Dermis microvascular lymphatic vessel endothelial cell (primary cell): ENCODE measurements around the gene NOS1. TPM values are rescaled to one million over a fixed set of nuclear protein-coding genes. Genes with fewer than 3 reads are reported as not detected.
"Not testable (repeated sequence)": the region's sequence is repeated elsewhere in the genome, so short reads cannot be mapped to it uniquely, and the experiment has no call there.

Experiments used
- DNase-seq, 2 donors: peaks; one replicate each; pipeline versions ENCODE4 v3.0.0 to v3.0.0-alpha.2; 2010; ENCODE audit warnings: low read depth in 2 of 2
- total RNA-seq: library from RNA; depleted of rRNA; stranded (reverse); fragments of >200 nt; gene quantifications from 2 replicates; pipeline ENCODE4 v1.2.1, GENCODE V29; 2014

The NOS1 gene
- total RNA-seq, 1 donor from 2014 or later = under 0.01 TPM

- DNase-seq = no peak
Observed at GRCh38 chr12:117210266-117210918, 151.0 kb downstream of the NOS1 start.

DNA sequence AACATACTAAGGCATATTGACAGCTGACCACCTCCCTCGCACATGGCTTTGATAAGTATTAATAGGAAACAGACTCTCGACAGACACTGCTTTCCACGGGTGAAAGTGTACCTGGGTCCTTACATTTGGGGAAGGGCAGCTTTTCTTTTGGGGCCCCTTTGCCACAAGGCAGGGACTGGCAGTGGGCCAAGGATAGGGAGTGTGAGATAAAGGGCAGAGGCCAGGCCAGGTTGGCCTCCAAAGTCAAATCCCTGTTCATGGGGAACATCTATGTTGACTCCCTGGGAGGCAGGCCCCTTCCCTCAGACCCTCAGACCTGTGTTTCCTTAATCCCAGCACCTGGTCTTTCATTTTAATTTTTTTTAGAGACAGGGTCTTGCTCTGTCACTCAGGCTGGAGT is 151.8 kb downstream of the NOS1 start:
- DNase-seq = no peak

DNA sequence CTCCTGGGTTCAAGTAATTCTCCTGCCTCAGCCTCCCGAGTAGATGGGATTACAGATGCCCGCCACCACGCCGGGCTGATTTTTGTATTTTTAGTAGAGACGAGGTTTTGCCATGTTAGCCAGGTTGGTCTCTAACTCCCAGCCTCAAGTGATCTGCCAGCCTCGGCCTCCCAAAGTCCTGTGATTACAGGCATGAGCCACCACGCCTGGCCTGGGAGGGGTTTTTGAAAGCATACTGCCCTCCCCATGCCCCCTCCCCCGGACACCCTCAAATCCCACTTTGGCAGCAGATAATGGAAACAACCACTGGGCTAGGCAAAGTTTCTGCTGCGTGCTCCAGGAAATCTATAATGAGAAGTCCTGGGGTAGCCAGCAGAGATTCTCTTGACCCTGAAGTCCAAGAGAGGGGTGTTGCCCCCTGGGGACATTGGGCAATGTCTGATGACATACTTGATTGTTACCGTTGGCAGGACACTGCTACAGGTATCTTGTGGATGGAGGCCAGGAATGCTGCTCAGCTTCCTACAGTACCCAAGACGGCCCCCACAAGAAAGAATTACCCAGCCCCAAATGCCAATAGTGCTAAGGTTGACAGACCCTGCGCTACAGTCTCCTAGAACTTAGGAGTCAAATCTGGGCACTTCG is 152.5 kb downstream of the NOS1 start:
- DNase-seq = no peak

DNA sequence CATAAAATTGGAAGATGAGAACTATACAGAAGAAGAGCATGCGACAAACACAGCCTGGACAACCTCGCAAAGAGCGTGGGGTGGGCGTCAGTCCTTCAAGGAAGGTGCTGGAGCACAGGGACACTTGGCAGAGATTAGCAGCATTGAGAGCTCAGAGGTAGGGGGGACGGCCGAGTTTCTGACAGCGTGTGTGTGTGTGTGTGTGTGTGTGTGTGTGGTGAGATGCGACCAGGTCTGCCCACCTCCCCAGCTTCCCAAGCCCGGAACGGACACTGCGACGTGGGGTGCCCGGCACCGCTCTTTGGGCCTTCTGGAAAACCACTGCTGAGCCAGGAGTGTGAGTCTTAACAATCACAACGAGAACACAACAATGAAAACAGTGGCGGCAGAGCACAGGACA is 153.2 kb downstream of the NOS1 start:
- no peak for DNase-seq

DNA sequence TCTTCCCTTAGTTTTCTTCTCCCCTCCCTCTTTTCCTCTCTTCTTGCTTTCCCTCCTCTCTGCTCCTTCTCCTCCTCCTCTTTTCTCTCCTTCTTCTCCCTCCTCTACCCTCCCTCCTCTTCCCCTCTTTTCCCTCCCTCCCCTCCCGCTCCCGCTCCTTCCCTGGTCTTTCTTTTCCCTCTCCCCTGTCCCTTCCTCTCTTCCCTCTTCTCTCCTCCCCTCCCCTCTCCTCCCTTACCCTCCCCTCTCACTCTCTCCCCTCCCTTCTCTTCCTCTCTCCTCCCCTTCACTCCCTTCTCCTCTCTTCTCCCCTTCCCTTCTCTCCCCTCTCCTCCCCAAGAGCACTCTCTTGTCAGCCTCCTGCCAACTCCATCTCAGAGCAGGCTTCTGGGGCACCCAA is 153.8 kb downstream of the NOS1 start:
- no peak for DNase-seq

DNA sequence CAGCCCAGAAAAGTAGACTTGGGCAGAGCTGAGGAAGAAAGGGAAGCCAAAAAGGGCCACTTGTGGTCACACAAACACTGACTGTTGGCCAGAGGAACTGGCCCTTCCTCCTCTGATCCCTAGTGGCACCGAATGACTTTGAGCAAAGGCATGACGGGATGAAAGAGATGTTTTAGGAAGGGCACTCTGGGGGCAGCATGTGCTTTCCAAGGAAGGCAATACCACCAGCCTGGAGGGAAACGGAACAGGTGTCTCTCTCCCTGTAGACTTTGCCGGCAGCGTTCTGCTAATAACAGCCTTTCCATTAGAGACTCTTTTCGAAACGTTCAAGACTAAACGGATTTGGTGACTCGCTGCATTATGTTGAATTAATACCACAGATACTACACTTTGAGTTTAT is 158.9 kb downstream of the NOS1 start:
- no peak for DNase-seq

DNA sequence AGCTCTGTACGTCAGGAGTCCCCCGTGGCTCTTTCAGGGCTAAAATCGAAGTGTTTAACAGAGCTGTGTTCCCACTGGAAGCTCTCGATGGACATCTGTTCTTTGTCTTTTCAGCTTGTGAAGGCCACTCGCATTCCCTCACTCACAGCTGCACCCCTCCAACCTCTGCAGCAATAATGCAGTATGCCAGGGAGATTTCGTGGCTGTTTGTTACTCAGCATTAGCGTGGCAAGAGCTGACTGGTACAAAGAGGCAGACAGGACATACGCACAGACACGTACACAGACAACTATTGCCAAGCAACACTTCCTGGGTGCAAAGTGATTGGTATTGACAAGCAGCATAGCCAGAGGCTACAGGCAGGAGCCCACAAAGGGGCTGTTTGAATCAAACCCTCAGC is 159.4 kb downstream of the NOS1 start:
- no peak for DNase-seq

- DNase-seq = not testable (repeated sequence)
Observed at GRCh38 chr12:117199956-117200744, 161.3 kb downstream of the NOS1 start.

DNA sequence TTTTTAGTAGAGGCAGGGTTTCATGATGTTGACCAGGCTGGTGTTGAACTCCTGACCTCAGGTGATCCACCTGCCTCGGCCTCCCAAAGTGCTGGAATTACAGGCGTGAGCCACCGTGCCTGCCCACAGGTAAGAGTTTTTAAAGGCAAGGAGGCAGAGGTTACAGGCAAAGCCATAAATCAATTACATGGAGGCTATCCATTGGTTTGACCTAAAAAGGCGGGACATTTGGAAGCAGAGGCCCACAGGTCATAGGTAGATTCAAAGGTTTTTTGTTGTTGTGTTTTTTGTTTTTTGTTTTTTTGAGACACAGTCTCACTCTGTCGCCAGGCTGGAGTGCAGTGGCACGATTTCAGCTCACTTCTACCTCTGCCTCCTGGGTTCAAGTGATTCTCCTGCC is 165.1 kb downstream of the NOS1 start:
- DNase-seq = not testable (repeated sequence)

GRCh38 chr12:117195027-117195426 is 166.4 kb downstream of the NOS1 start:
- not testable (repeated sequence) for DNase-seq

- no peak for DNase-seq
Observed at GRCh38 chr12:117193903-117194302, 167.5 kb downstream of the NOS1 start.

DNA sequence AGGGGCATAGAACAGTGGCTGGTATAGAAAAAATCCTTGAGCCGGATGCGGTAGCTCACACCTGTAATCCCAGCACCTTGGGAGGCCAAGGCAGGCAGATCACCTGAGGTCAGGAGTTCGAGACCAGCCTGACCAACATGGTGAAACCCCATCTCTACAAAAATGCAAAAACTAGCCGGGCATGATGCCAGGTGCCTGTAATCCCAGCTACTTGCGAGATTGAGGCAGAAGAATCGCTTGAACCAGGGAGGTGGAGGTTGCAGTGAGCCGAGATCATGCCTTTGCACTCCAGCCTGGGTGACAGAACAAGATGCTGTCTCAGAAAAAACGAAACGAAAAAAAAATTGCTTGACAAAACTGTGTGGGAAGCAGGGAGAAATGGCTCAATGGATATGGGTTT is 168.8 kb downstream of the NOS1 start:
- DNase-seq = not testable (repeated sequence)

DNA sequence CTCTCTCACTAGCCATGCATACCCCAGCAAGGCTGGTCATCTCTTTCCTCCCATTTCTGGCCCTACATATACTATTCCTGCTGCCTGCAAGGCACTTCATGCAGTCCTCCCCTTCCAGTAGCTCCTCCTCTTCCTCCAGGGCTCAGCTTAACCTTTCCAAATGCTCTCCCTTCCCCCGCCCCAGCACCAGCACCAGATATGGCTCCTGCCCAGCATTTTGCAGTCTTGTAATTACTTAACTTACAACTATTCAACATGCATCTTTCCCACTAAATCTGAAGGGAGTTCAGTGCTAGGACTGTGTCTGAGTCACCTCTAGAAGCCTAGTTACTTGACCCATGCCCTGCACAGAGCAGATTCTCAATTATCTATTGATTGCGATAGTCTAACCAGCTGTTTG is 169.4 kb downstream of the NOS1 start:
- DNase-seq = no peak

- DNase-seq = peak; percentile 51 to 84
Observed at GRCh38 chr12:117190210-117190781, 171.1 kb downstream of the NOS1 start, which contains the start of gene FBXO21. TSS of gene FBXO21 (minus strand) at chr12:117190470. CDS start at chr12:117190456, 14 bp downstream.

DNA sequence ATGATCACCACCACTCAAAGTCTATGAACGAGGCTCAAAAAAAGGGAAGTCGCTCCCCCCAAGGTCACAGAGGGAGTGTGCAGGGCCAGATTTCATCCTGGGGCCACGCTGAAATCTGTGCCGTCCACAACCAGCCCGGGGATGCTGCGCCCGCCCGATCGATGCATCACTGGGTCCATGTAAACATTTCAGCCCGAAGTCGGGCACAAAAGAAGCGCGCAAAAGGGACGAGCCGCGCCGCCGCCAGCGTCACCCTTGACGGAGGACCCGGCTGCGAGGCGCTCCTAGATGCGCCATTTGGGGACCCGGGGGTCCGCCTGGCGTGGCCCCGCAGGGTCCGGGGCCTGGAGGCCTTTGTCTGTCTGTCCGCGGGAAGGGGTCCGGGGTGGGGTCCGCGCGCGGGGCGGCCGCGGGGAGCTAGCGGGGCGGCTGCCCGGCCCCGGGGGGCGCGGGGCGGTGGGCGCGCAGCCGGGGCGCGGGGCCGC is 171.7 kb downstream of the NOS1 start:
- peak in 1 of 2 donors; percentile 40 for DNase-seq

DNA sequence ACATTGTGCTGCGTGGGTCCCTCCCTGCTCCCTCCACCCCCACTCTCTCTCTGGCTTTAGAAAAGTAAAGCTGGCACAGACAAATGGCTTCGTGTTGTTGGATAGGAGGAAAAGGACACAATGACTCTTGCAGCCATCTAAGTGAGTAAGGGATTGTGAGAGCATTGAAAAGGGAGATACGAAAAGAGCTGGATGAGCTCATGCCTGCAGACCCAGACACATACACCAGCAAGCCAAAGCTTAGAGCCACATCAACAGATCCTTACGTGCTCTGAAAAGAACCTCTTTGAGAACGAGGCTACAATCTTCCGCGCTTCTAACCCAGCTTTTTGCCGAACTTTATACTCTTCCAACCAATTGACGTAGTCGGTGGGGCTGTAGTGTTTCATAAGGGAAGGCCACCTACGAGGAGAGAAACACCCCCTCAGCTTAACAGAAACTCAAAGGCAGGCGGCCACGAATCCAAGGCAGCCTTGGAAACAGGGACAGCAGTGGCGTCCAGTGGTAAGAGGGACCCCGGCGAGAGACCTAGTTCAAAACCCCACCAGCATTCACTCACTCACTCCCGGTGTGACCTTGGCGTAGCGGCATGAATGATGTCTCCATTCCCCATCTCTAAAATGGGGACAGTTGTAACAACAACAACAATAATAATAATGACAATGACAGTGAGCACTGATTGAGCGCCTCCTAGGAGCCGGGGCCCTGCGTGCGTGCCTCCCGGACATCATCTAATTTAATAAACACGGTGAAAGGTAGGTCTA is 172.3 kb downstream of the NOS1 start:
- DNase-seq = no peak

- no peak for DNase-seq
Observed at GRCh38 chr12:117188121-117188665, 173.2 kb downstream of the NOS1 start.

GRCh38 chr12:117187421-117187820 is 174.0 kb downstream of the NOS1 start:
- DNase-seq = no peak

DNA sequence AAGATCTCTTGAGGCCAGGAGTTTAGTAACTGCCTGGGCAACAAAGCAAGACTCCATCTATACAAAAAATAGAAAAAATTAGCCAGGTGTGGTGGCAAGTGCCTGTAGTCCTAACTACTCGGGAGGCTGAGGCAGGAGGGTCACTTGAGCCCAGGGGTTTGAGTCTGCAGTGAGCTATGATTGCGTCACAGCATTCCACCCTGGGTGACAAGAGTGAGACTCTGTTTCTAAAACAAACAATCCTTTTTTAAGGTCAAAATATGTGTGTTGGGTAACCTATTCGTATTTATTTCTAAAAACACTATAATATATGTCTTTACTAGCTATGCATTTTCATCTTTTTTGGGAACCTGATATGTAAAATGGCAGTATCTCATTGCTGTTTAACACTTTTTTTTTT is 178.6 kb downstream of the NOS1 start:
- DNase-seq = no peak

DNA sequence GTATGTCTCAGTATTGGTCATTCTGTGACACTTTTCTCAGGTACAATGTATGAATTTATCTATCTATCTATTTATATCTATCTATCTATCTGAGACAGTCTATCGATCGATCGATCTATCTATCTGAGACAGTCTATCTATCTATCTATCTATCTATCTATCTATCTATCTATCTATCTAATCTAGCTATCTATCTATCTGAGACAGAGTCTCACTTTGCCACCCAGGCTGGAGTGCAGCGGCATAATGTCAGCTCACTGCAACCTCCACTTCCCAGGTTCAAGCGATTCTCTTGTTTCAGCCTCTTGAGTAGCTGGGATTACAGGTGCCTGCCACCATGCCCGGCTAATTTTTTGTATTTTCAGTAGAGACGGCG is 180.0 kb downstream of the NOS1 start:
- not testable (repeated sequence) for DNase-seq
